Gastroesophageal sphincter (tissue), 3 donors: ENCODE results near the gene C3orf18.

Experiments used
- POLR2A ChIP-seq, 2 donors: fragments of 450-650 bp; IDR thresholded peaks; one replicate each; pipeline ENCODE4 v1.6.1; 2017; ENCODE audit warnings: antibody characterized with exemption in 2 of 2, mild to moderate bottlenecking in 2 of 2, moderate library complexity in 1 of 2
- POLR2AphosphoS5 ChIP-seq: sonication (generic); formaldehyde crosslinking; IDR thresholded peaks from one replicate; pipeline ENCODE4 v1.6.1; 2017; ENCODE audit warnings: antibody characterized with exemption
- TF ChIP-seq, protein P1 (sequence below), 4 experiments: fragments of 200-600 bp in 2 of 4; fragments of 450-650 bp in 2 of 4; sonication (generic) in 1 of 4; IDR thresholded peaks; one replicate each; pipeline ENCODE4 v1.5.1; 2017 to 2019; ENCODE audit warnings: antibody characterized with exemption in 4 of 4, mild to moderate bottlenecking in 2 of 4, moderate library complexity in 2 of 4

- TF ChIP-seq, protein P1, sequence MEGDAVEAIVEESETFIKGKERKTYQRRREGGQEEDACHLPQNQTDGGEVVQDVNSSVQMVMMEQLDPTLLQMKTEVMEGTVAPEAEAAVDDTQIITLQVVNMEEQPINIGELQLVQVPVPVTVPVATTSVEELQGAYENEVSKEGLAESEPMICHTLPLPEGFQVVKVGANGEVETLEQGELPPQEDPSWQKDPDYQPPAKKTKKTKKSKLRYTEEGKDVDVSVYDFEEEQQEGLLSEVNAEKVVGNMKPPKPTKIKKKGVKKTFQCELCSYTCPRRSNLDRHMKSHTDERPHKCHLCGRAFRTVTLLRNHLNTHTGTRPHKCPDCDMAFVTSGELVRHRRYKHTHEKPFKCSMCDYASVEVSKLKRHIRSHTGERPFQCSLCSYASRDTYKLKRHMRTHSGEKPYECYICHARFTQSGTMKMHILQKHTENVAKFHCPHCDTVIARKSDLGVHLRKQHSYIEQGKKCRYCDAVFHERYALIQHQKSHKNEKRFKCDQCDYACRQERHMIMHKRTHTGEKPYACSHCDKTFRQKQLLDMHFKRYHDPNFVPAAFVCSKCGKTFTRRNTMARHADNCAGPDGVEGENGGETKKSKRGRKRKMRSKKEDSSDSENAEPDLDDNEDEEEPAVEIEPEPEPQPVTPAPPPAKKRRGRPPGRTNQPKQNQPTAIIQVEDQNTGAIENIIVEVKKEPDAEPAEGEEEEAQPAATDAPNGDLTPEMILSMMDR (IDR thresholded peaks at IDR 0.05): no peak
- TF ChIP-seq POLR2A (IDR thresholded peaks at IDR 0.05): no peak
- no peak for TF ChIP-seq POLR2AphosphoS5
These were observed 57.8 kb downstream of the C3orf18 start for GRCh38 chr3:50509715-50510114.
